SK-N-SH treated with all-trans-retinoic acid at 6 μM for 48 hours (cell line): ENCODE data around the gene FES.

ENCODE experiments used
- ARNTL ChIP-seq: fragments of 450-650 bp; formaldehyde crosslinking; IDR thresholded peaks from 2 replicates; pipeline ENCODE4 v1.5.0; 2020; ENCODE audit warnings: low read depth, mild to moderate bottlenecking, moderate library complexity, borderline replicate concordance
- OSR1 ChIP-seq: fragments of 250-450 bp; sonication (Bioruptor Pico); IDR thresholded peaks from 2 replicates; pipeline ENCODE4 v1.8.0; 2022; ENCODE audit warnings: moderate library complexity, mild to moderate bottlenecking, inconsistent platforms
- PPARA ChIP-seq: fragments of 250-450 bp; sonication (Bioruptor Pico); IDR thresholded peaks from 2 replicates; pipeline ENCODE4 v1.5.0; 2020; ENCODE audit warnings: mild to moderate bottlenecking, borderline replicate concordance
- RARB ChIP-seq: fragments of 250-450 bp; sonication (Bioruptor Pico); IDR thresholded peaks from 2 replicates; pipeline ENCODE4 v1.8.0; 2021; ENCODE audit warnings: mild to moderate bottlenecking, moderate library complexity
- TOX ChIP-seq: fragments of 250-450 bp; sonication (Bioruptor Pico); IDR thresholded peaks from 2 replicates; pipeline ENCODE4 v1.8.0; 2021; ENCODE audit warnings: mild to moderate bottlenecking, moderate library complexity, borderline replicate concordance
- ZFP30 ChIP-seq: fragments of 450-650 bp; formaldehyde crosslinking; IDR thresholded peaks from 2 replicates; pipeline ENCODE4 v1.5.0; 2022; ENCODE audit warnings: mild to moderate bottlenecking, moderate library complexity
- ZNF8 ChIP-seq: fragments of 450-650 bp; formaldehyde crosslinking; IDR thresholded peaks from 2 replicates; pipeline ENCODE4 v1.5.0; 2020; ENCODE audit warnings: mild to moderate bottlenecking, moderate library complexity
- TF ChIP-seq, protein P1 (sequence below): fragments of 250-450 bp; sonication (Bioruptor Pico); IDR thresholded peaks from 2 replicates; pipeline ENCODE4 v1.5.1; 2020; ENCODE audit warnings: low read depth, mild to moderate bottlenecking, moderate library complexity
- TF ChIP-seq, protein P2 (sequence below): fragments of 250-450 bp; sonication (Bioruptor Pico); IDR thresholded peaks from 2 replicates; pipeline ENCODE4 v1.8.0; 2020; ENCODE audit warnings: mild to moderate bottlenecking, moderate library complexity, borderline replicate concordance

DNA sequence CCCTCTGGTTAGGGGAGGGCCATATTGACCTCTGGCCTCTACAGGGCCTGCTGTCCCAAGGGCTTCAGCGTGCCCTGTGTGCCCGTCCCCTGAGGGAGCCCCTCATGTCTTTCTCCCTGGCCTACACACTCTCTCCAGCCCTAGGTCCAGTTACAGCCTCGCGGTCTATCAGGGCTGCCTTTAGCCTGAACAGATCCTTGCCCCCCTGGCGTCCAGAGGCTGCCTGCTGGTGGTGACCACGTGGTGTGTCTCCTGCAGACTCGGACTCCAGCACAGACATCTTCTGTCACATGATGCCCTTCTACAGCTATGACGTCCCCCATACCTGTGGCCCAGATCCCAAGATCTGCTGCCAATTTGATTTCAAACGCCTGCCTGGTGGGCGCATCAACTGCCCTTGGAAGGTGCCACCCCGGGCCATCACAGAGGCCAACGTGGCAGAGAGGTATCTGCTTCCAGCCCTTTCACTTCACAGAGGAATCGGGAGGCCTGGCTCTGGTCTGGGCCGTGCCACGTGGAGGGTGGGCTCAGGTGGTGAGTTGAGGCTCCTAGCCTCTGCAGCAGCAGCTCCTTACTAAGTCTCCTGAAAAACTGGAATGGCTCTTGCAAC lies 22.9 kb downstream of the FES start:
- TF ChIP-seq, protein P1, sequence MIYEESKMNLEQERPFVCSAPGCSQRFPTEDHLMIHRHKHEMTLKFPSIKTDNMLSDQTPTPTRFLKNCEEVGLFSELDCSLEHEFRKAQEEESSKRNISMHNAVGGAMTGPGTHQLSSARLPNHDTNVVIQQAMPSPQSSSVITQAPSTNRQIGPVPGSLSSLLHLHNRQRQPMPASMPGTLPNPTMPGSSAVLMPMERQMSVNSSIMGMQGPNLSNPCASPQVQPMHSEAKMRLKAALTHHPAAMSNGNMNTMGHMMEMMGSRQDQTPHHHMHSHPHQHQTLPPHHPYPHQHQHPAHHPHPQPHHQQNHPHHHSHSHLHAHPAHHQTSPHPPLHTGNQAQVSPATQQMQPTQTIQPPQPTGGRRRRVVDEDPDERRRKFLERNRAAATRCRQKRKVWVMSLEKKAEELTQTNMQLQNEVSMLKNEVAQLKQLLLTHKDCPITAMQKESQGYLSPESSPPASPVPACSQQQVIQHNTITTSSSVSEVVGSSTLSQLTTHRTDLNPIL (CRISPR knock-in tag): no peak
- TF ChIP-seq TOX (no peak), OSR1 (no peak), RARB (no peak), ZFP30 (CRISPR knock-in tag) (no peak), ARNTL (CRISPR knock-in tag) (no peak), ZNF8 (no peak), PPARA (CRISPR knock-in tag) (no peak)
- TF ChIP-seq, protein P2, sequence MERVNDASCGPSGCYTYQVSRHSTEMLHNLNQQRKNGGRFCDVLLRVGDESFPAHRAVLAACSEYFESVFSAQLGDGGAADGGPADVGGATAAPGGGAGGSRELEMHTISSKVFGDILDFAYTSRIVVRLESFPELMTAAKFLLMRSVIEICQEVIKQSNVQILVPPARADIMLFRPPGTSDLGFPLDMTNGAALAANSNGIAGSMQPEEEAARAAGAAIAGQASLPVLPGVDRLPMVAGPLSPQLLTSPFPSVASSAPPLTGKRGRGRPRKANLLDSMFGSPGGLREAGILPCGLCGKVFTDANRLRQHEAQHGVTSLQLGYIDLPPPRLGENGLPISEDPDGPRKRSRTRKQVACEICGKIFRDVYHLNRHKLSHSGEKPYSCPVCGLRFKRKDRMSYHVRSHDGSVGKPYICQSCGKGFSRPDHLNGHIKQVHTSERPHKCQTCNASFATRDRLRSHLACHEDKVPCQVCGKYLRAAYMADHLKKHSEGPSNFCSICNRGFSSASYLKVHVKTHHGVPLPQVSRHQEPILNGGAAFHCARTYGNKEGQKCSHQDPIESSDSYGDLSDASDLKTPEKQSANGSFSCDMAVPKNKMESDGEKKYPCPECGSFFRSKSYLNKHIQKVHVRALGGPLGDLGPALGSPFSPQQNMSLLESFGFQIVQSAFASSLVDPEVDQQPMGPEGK (CRISPR knock-in tag): no peak
